ENCODE measurements around the gene MCF2L2. TPM values are rescaled to one million over a fixed set of nuclear protein-coding genes. Genes with fewer than 3 reads are reported as not detected.

MCF2L2 gene
- total and polyA plus RNA-seq, 10 donors = 0.46 to 37.7 (median 17.6) TPM

- peaks cover 0 to 6% (median 0%) of the 10 kb centered on the region in 6 donors for H3K4me1 ChIP-seq
- DNase-seq = no peak
- H3K36me3 ChIP-seq = no peaks in the 10 kb centered on the region
- H3K4me3 ChIP-seq = no peak overlapping the region
- H3K9me3 ChIP-seq = peaks cover 0 to 12% (median 3%) of the 10 kb centered on the region in 8 donors
- intact Hi-C loops (cut with DNase I; ENCODE audit: low total_unique reads) = no loop called here
- WGBS, 5 donors = 80 to 84% (median 83%) methylated on average over 14 of the region's 14 CpGs
- no peak overlapping the region for H3K27ac ChIP-seq
- no peak for TF ChIP-seq POLR2AphosphoS5 (IDR thresholded peaks at IDR 0.05)
- TF ChIP-seq CTCF (IDR thresholded peaks at IDR 0.05 in 8 of 11, conservative IDR thresholded peaks at IDR 0.05 in 3 of 11) = no peak
- TF ChIP-seq POLR2A (IDR thresholded peaks at IDR 0.05) = no peak
- H3K27me3 ChIP-seq (replicated peaks in 1 of 7) = no peaks in the 10 kb centered on the region
Observed at GRCh38 chr3:183341545-183342288, 86.7 kb downstream of the MCF2L2 start.

GRCh38 chr3:183340222-183340621, 88.2 kb downstream of the MCF2L2 start:
- Histone ChIP-seq H3K9me3 (peaks cover 0 to 7% (median 1%) of the 10 kb centered on the region in 8 donors), H3K4me3 (no peak overlapping the region), H3K36me3 (no peaks in the 10 kb centered on the region), H3K27me3 (replicated peaks in 1 of 7) (no peaks in the 10 kb centered on the region), H3K27ac (no peak overlapping the region), H3K4me1 (peaks cover 0 to 6% (median 0%) of the 10 kb centered on the region in 6 donors)
- WGBS, 5 donors = 88 to 100% (median 95%) methylated on average over 2 of the region's 2 CpGs
- no peak for DNase-seq
- intact Hi-C loops (cut with DNase I; ENCODE audit: low total_unique reads) = no loop called here
- no peak for TF ChIP-seq POLR2AphosphoS5 (IDR thresholded peaks at IDR 0.05)
- TF ChIP-seq POLR2A (IDR thresholded peaks at IDR 0.05) = no peak
- no peak for TF ChIP-seq CTCF (IDR thresholded peaks at IDR 0.05 in 8 of 11, conservative IDR thresholded peaks at IDR 0.05 in 3 of 11)

- peaks cover 0 to 4% (median 0%) of the 10 kb centered on the region in 8 donors for H3K9me3 ChIP-seq
- H3K27me3 ChIP-seq (replicated peaks in 1 of 7) = no peaks in the 10 kb centered on the region
- intact Hi-C loops (cut with DNase I; ENCODE audit: low total_unique reads) = no loop called here
- 89 to 96% (median 92%) methylated on average over 8 of the region's 8 CpGs for WGBS, 5 donors
- H3K4me3 ChIP-seq = no peak overlapping the region
- no peak overlapping the region for H3K27ac ChIP-seq
- peaks cover 0 to 6% (median 0%) of the 10 kb centered on the region in 6 donors for H3K4me1 ChIP-seq
- TF ChIP-seq POLR2A (IDR thresholded peaks at IDR 0.05) (no peak), POLR2AphosphoS5 (IDR thresholded peaks at IDR 0.05) (no peak), CTCF (IDR thresholded peaks at IDR 0.05 in 8 of 11, conservative IDR thresholded peaks at IDR 0.05 in 3 of 11) (no peak)
- no peak for DNase-seq
- no peaks in the 10 kb centered on the region for H3K36me3 ChIP-seq
Observed at GRCh38 chr3:183339461-183340086, 88.8 kb downstream of the MCF2L2 start.

GRCh38 chr3:183338520-183338919, 89.9 kb downstream of the MCF2L2 start:
- H3K36me3 ChIP-seq = no peaks in the 10 kb centered on the region
- no peaks in the 10 kb centered on the region for H3K9me3 ChIP-seq
- TF ChIP-seq POLR2A (IDR thresholded peaks at IDR 0.05) (no peak), CTCF (IDR thresholded peaks at IDR 0.05 in 8 of 11, conservative IDR thresholded peaks at IDR 0.05 in 3 of 11) (no peak), POLR2AphosphoS5 (IDR thresholded peaks at IDR 0.05) (no peak)
- H3K27me3 ChIP-seq (replicated peaks in 1 of 7) = no peaks in the 10 kb centered on the region
- DNase-seq = no peak
- H3K27ac ChIP-seq = no peak overlapping the region
- H3K4me1 ChIP-seq = peaks cover 0 to 6% (median 0%) of the 10 kb centered on the region in 6 donors
- intact Hi-C loops (cut with DNase I; ENCODE audit: low total_unique reads) = no loop called here
- 88 to 97% (median 94%) methylated on average over 7 of the region's 7 CpGs for whole genome bisulfite sequencing, 5 donors
- H3K4me3 ChIP-seq = no peak overlapping the region

All from spleen (tissue), 11 donors.